Subcutaneous abdominal adipose tissue (tissue), 5 donors: ENCODE results near the gene TEPSIN.

Source experiments
- H3K27ac ChIP-seq: one replicate; pipeline ENCODE4 v1.7.0; 2013; ENCODE audit warnings: low read depth, mild to moderate bottlenecking, inconsistent platforms, low read length, moderate library complexity
- H3K27me3 ChIP-seq, 5 donors: one replicate each; pipeline ENCODE4 v1.7.0; 2013; ENCODE audit warnings: low read length in 5 of 5, inconsistent platforms in 1 of 5; ENCODE audit not compliant: control insufficient read depth in 5 of 5, insufficient read depth in 4 of 5
- H3K36me3 ChIP-seq, 5 donors: one replicate each; pipeline ENCODE4 v1.7.0; 2013; ENCODE audit warnings: low read length in 5 of 5; ENCODE audit not compliant: control insufficient read depth in 5 of 5, insufficient read depth in 5 of 5
- H3K4me1 ChIP-seq, 5 donors: one replicate each; pipeline ENCODE4 v1.7.0; 2013; ENCODE audit warnings: low read length in 5 of 5, mild to moderate bottlenecking in 3 of 5, moderate library complexity in 1 of 5; ENCODE audit not compliant: control insufficient read depth in 5 of 5, insufficient read depth in 5 of 5
- H3K4me3 ChIP-seq, 5 donors: one replicate each; pipeline ENCODE4 v1.7.0; 2013; ENCODE audit warnings: low read length in 5 of 5, low read depth in 1 of 5
- H3K9ac ChIP-seq, 5 donors: one replicate each; pipeline ENCODE4 v1.7.0; 2013; ENCODE audit warnings: low read length in 5 of 5, mild to moderate bottlenecking in 4 of 5, moderate library complexity in 3 of 5
- H3K9me3 ChIP-seq, 5 donors: one replicate each; pipeline ENCODE4 v1.7.0; 2013; ENCODE audit warnings: low read length in 5 of 5; ENCODE audit not compliant: control insufficient read depth in 5 of 5
- donor health status: healthy.
- donor health status: healthy.
- donor health status: healthy.
- donor health status: healthy.
- donor health status: healthy.

TEPSIN gene

DNA sequence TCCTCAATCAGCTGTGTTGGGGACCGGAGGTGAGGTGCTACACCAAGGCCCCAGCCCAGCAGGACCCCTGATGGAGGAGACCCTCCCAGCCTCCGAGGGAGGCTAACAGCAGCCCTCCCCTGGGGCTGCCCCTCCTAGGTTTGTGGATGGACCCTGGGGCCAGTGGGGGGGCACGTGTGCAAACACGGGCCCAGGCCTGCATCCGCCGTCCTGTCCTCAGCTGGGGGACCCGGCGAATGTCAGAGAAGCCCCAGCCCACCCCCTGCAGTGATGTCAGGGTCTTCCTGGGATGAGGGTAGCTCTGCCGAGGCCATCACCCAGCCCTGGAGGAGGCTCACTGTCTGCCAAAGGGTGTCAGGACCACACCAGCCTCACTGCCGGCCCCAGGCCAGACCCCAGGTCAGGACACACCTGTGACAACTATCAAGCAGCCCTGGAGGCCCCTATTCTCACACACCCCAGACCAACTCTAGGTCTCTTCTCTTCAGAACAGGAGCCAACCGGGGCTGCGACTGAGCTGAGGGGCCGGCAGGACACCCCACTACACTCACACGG, 42.8 kb downstream of the TEPSIN start:
- Histone ChIP-seq H3K36me3 (peaks cover 0 to 28% (median 8%) of the 10 kb centered on the region in 5 donors), H3K4me1 (peaks cover 0 to 41% (median 14%) of the 10 kb centered on the region in 5 donors), H3K4me3 (no peak overlapping the region), H3K27ac (no peak overlapping the region), H3K27me3 (no peaks in the 10 kb centered on the region), H3K9ac (no peak overlapping the region), H3K9me3 (no peaks in the 10 kb centered on the region)

DNA sequence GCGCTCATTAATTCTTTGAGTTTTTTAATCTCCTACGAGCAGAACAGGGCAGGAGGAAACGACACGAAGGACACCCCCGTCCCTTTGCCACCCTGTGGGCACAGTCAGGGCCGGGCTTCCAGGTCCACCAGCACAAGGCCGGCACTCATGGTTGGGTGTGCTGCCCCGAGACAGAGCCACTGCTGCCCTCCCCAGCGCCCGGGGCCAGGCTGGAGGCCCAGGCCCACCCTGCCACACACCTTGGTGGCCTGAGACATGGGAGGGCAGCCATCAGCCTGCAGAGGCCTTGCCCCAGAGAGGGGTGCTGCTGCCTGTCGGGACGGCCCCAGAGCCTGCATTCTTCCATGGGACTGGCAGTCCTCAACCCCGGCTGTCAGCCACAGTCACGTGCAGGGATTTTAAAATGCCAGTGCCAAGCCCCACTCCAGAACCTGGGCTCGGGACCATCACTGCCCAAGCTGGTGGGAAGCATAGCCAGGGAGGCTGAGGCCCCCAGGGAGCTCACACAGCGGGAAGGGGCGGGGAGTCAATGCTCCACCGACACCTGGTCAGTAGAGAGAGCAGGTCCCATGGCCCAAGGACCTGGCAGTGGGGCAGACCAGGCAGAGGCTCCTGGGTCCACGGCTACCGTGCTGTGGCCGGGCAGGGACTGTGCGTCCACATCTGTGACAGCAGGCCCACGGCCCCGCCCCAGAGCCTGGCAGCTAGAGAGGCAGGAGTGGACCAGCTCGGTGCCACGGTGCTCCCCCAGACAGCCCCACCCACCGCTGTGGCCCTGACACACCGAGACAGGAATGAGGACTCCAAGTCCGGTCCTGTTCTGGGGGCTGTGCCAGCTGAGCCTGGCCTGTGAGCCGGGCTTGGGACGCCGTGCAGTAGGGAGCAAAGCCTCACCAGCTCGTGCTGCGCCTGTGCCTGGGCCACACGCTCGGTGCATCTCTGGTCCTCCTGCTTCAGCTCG, 43.6 kb downstream of the TEPSIN start:
- Histone ChIP-seq H3K9ac (no peak overlapping the region), H3K27ac (no peak overlapping the region), H3K4me1 (peaks cover 0 to 35% (median 11%) of the 10 kb centered on the region in 5 donors), H3K4me3 (no peak overlapping the region), H3K27me3 (no peaks in the 10 kb centered on the region), H3K36me3 (peaks cover 0 to 35% (median 8%) of the 10 kb centered on the region in 5 donors), H3K9me3 (no peaks in the 10 kb centered on the region)

DNA sequence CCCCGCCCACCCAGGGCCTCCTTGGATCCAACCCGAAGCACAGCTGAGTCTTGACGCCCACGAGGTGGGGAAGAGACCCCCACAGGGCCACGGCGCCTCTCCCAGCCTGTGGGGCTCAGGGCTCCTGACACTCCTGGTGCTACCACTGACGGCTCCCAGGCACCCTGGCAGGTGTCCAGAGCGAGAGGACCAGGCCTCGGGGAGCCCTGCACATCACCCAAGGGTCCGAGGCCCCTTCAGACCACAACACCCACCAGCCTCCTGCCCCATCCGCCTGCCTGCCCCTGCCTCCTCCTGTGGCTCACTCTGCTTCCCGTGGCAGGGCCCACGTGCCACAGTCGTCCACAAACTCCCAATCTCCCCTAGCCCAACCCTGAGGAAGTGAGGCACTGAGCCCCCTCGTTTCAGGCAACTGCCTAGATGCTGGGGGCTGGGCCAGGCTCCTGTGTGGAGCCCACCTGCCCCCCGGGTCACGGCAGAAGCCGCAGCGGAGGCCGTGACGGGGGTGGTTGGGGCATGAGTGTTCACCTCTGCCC, 44.6 kb downstream of the TEPSIN start:
- Histone ChIP-seq H3K9me3 (no peaks in the 10 kb centered on the region), H3K27me3 (no peaks in the 10 kb centered on the region), H3K36me3 (peaks cover 0 to 37% (median 5%) of the 10 kb centered on the region in 5 donors), H3K9ac (no peak overlapping the region), H3K4me3 (no peak overlapping the region), H3K27ac (no peak overlapping the region), H3K4me1 (peaks cover 0 to 32% (median 11%) of the 10 kb centered on the region in 5 donors)

DNA sequence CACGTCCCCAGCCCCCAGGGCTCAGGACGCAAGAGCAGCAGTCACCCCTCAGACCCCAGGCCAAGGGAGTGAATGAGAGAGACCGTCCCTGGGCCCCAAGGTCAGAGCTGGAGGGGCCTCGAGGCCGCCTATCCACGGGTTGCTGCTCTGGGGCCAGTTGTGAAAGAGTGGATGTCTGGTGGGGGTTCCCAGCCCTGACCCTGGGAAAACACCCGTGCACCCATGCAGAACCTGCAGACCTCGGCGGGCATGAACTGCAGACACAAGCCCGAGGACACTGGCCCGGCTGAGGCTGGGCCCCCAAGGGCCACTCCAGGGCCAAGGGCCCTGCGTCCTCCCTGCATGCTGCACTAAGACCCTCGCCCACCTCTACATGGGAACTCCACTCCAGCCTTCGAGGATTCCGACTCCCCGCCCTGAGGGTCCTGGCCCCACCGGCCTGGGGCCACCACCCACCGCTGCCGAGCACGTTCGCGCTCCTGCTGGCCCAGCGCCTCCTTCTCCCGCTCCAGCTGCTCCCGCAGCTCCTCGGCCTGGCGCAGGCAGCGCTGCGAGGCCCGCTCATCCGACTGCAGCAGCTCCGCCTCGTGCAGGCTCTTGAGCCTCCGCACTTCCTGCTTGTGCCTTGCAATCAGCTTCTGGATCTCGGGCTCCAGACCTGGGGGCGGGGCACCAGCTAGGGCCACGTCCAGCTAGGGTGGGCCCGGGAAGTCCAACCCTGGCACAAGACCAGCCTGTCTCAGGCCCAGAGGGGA, 45.2 kb downstream of the TEPSIN start:
- Histone ChIP-seq H3K9ac (no peak overlapping the region), H3K4me1 (peaks cover 0 to 28% (median 11%) of the 10 kb centered on the region in 5 donors), H3K36me3 (peaks cover 0 to 35% (median 1%) of the 10 kb centered on the region in 5 donors), H3K27ac (no peak overlapping the region), H3K4me3 (no peak overlapping the region), H3K9me3 (no peaks in the 10 kb centered on the region), H3K27me3 (no peaks in the 10 kb centered on the region)

DNA sequence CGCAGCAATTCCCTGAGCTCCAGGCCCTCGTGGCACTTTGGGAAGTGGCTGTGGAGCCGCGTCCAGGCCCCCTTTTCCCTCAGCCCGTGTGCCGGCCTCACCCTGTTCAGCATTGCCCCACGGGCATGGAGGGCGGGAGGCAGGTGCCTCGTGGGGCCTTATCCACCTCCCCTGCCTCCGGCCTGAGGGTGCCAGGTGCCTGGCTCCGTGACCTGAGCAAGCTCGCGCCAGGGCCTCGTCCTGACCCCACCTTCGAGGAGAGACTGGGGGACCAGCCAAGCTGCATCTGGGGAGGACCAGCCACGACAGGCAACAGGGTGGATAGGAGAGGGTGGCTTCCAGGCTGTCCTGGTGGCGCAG, 45.8 kb downstream of the TEPSIN start:
- peaks cover 0 to 35% (median 0%) of the 10 kb centered on the region in 5 donors for H3K36me3 ChIP-seq
- peaks cover 0 to 27% (median 11%) of the 10 kb centered on the region in 5 donors for H3K4me1 ChIP-seq
- H3K9ac ChIP-seq: no peak overlapping the region
- no peak overlapping the region for H3K27ac ChIP-seq
- no peaks in the 10 kb centered on the region for H3K9me3 ChIP-seq
- no peak overlapping the region for H3K4me3 ChIP-seq
- H3K27me3 ChIP-seq: no peaks in the 10 kb centered on the region

DNA sequence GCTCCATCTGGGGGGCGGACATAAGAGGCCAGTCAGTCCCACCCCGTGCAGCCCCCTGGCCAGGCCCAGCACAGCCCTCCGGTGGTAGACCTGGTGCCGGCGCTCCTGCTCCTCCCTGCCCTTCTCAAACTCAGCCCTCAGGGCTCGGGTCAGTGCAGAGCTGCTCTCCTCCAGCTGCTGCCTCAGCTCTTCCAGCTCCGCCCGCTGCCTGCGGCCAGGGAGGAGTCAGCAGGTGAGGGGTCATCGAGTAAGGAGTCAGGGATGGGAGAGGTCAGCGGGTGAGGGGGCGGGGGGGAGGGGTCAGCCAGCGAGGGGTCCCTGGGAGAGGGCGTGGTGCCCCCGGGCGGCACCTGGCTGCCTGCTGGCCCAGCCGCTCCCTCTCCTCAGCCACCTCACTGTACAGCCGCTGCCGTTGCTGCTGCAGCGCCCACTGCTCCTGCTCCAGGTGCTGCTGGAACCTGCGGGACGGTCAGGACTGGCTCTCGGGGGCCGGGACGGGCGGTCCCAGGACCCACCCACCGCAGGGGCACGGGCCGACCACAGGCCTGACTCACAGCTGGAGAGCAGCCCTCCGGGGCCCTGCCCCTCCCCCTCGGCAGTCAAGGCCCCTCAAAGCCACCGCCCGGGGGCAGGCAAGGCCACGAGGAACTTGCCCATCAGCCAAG, 46.3 kb downstream of the TEPSIN start:
- H3K9me3 ChIP-seq: no peaks in the 10 kb centered on the region
- H3K36me3 ChIP-seq: peaks cover 0 to 31% (median 0%) of the 10 kb centered on the region in 5 donors

DNA sequence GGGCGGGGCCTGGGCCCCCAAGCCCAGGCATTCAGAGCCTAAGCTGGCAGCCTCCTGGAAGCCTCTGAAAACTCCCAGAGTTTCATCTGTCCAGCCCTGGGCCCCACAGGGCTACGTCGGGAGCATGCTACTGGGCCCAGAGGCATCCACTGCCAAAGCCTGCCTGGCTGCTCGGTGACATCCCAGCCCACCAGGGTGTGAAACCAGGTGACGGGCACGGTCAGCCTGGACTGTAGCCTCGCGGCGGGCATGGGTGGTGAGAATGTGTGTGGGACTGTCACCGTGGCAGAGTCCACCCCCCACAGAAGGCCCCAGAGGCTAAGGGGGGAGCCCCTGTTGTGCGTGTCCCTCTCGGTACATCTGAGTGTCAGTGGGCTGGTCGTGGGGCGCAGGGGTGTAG, 47.2 kb downstream of the TEPSIN start:
- H3K9ac ChIP-seq: no peak overlapping the region
- no peak overlapping the region for H3K27ac ChIP-seq
- no peaks in the 10 kb centered on the region for H3K9me3 ChIP-seq
- peaks cover 0 to 16% (median 8%) of the 10 kb centered on the region in 5 donors for H3K4me1 ChIP-seq
- H3K27me3 ChIP-seq: no peaks in the 10 kb centered on the region
- H3K4me3 ChIP-seq: no peak overlapping the region
- H3K36me3 ChIP-seq: peaks cover 0 to 31% (median 0%) of the 10 kb centered on the region in 5 donors

More for the DNA sequence above, 46.3 kb downstream of the TEPSIN start:
- Histone ChIP-seq H3K4me3 (no peak overlapping the region), H3K9ac (no peak overlapping the region), H3K27me3 (no peaks in the 10 kb centered on the region), H3K4me1 (peaks cover 0 to 22% (median 11%) of the 10 kb centered on the region in 5 donors), H3K27ac (no peak overlapping the region)

DNA sequence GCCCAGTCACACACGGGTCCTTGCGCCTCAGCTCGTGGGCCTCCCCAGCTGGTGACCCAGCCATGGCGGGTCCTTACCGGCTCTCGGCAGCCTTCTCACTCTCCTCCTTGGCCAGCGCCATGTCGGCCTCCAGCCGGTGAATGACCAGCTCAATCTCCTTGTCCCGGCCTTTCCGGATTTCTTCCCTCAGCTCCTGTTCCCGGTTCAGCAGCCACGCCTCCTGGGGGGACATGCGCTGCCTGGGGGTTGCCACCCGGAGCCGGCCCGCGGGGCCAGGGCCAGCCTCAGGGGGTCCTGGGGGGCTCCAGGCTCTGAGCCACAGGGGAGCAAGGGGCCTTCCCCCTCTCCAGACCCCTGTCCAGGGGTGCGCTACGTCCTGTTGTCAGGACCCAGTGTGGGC, 47.7 kb downstream of the TEPSIN start:
- H3K9me3 ChIP-seq: no peaks in the 10 kb centered on the region
- peaks cover 0 to 14% (median 4%) of the 10 kb centered on the region in 5 donors for H3K4me1 ChIP-seq
- no peak overlapping the region for H3K27ac ChIP-seq
- H3K4me3 ChIP-seq: no peak overlapping the region
- peaks cover 0 to 31% (median 0%) of the 10 kb centered on the region in 5 donors for H3K36me3 ChIP-seq
- H3K27me3 ChIP-seq: no peaks in the 10 kb centered on the region
- H3K9ac ChIP-seq: no peak overlapping the region

DNA sequence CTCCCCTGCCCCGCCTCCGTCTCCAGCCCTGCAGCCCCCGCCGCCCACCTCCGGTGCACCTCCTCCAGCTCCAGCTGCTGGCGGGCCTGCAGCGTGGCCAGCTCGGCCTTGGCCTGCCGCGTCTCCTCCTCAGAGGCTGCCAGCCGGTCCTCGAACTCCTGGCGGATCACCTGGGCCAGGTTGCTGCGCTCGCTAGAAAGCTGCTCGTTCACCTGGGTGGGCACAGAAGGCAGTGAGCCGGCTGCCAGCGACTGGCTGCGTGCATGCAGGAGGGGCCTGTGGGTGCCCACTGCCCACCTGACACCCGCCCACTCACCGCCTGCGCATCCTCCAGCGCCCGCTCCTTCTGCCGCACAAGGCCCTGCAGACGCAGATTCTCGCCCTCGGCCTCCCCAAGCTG, 48.3 kb downstream of the TEPSIN start:
- Histone ChIP-seq H3K9me3 (no peaks in the 10 kb centered on the region), H3K9ac (no peak overlapping the region), H3K4me3 (no peak overlapping the region), H3K36me3 (peaks cover 0 to 30% (median 0%) of the 10 kb centered on the region in 5 donors), H3K27me3 (no peaks in the 10 kb centered on the region), H3K4me1 (peaks cover 0 to 14% (median 4%) of the 10 kb centered on the region in 5 donors), H3K27ac (no peak overlapping the region)
